Lower leg skin (tissue), 3 donors: ENCODE data around the gene ZRANB1.

Source experiments
- CTCF ChIP-seq, 3 donors: fragments of 450-650 bp; IDR thresholded peaks; one replicate each; pipeline ENCODE4 v1.5.1; 2016; ENCODE audit warnings: antibody characterized with exemption in 3 of 3, mild to moderate bottlenecking in 3 of 3, moderate library complexity in 2 of 3
- POLR2A ChIP-seq, 2 donors: fragments of 450-650 bp; IDR thresholded peaks; one replicate each; pipeline ENCODE4 v1.6.1; 2016 to 2017; ENCODE audit warnings: antibody characterized with exemption in 2 of 2, mild to moderate bottlenecking in 1 of 2, moderate library complexity in 1 of 2

GRCh38 chr10:124997306-124997705 is 55.4 kb downstream of the ZRANB1 start:
- TF ChIP-seq POLR2A (IDR thresholded peaks at IDR 0.05) (no peak), CTCF (IDR thresholded peaks at IDR 0.05) (no peak)
